Activated naive CD4-positive, alpha-beta T cell treated with anti-CD3 and anti-CD28 coated beads for 36 hours (primary cell): ENCODE results near the gene ZNF141. TPM values are rescaled to one million over a fixed set of nuclear protein-coding genes. Genes with fewer than 3 reads are reported as not detected.
"Not testable (repeated sequence)": the region's sequence is repeated elsewhere in the genome, so short reads cannot be mapped to it uniquely, and the experiment has no call there.

Experiments
- CTCF ChIA-PET: fragments of 350-600 bp; sonication (Branson Sonifier 250); formaldehyde crosslinking; loops from one replicate; lab custom pipeline; 2021; ENCODE audit warnings: antibody characterized with exemption; lab: Charles Lee
- DNase-seq: peaks from one replicate; pipeline ENCODE4 v3.0.0-alpha.2; 2020
- H3K27ac Mint-ChIP-seq: one replicate; pipeline ENCODE4 v1.8.0; 2021; ENCODE audit warnings: mild to moderate bottlenecking, mixed read lengths
- H3K27me3 Mint-ChIP-seq: one replicate; pipeline ENCODE4 v1.8.0; 2021; ENCODE audit warnings: low read depth, mixed read lengths
- H3K36me3 Mint-ChIP-seq: one replicate; pipeline ENCODE4 v1.8.0; 2021; ENCODE audit warnings: low read depth, mixed read lengths
- H3K4me1 Mint-ChIP-seq: one replicate; pipeline ENCODE4 v1.8.0; 2021; ENCODE audit warnings: low read depth, mixed read lengths
- H3K4me3 Mint-ChIP-seq: one replicate; pipeline ENCODE4 v1.8.0; 2021; ENCODE audit warnings: mild to moderate bottlenecking, moderate library complexity, mixed read lengths
- H3K9me3 Mint-ChIP-seq: one replicate; pipeline ENCODE4 v1.8.0; 2021; ENCODE audit warnings: mixed read lengths
- intact Hi-C: fragments of 100-400 bp; cut with micrococcal nuclease; formaldehyde crosslinking; loops from one replicate; pipeline ENCODE4 v1.15.1; 2023
- total RNA-seq, 2 experiments: library from RNA; stranded (reverse); gene quantifications; one replicate each; pipeline ENCODE4 v1.2.3, GENCODE V29; 2021

ZNF141 gene
- 10 to 100 TPM; 21.2 to 23.2 TPM for total RNA-seq

DNA sequence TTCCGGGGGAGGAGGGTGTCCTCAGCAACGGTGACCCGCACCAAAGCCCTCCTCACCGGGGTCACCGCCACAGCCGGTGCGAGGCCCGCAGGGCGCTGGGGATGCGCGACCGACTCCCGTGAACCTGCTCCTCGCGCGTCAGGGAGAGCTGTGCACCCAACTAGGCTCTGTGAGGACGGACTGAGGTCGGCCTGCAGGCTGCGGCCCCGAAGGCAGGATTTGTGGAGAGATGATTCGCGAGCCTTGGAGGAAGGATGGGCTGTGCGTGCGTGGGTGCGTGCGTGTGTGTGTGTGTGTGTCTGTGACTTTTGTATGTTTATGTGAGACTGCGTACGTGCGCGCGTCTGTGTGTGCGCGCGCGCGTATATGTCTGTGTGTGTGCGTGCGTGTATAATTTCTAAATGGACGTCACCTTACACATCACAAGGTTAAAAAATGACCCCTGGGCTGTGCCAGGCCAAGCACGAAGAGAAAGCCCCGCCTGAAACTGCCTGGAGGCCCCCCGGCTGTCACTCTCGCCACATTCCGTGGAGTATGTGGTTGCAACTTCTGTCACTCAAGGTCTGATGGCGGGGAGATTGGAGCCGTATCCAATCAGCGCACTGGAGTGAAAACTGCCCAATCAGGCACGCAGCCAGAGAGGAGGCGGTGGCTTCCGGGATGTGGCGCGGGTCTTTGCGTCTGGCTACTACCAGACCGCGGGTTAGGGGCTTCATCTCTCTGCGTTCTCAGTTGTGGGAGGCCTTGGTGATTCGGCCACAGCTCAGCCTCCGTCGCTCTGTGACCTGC is at the start of gene ZNF141:
TSS of gene ZNF141 (plus strand) at position 672 of the 789 bp plus-strand sequence. CDS start 170 bp downstream, outside the sequence.
- Mint-ChIP-seq H3K9me3 (peaks cover 35% of the 10 kb centered on the region), H3K4me3 (peak within 1 kb of the TSS; percentile 99), H3K27me3 (no peaks in the 10 kb centered on the region), H3K27ac (peak within 1 kb of the TSS; percentile 99), H3K4me1 (peaks cover 22% of the 10 kb centered on the region), H3K36me3 (peaks cover 45% of the 10 kb centered on the region)
- intact Hi-C loops: loop anchor here (1.0 to 10.0 kb wide), 5 partner anchors 137 to 445 kb away; partner anchors contain the start of genes ATP5ME, MYL5, PIGG and ZNF718
- peak; percentile 96 for DNase-seq
- CTCF ChIA-PET: no interaction called here

DNA sequence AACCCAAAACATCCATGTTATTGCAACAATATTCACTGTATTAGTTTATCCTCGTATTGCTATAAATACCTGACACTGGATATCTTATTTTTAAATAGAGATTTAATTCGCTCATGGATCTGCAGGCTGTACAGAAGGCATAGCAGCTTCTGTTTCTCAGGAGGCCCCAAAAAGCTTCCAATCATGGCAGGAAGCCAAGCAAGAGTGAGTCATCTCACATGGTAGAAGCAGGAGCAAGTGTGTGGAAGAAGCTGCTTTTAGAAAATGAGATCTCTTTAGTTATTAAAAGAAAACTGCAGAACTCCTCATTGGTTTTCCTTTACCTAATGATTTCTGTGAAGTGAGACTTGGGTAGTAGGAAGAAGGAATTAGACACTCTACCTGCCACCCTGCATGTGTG is 48.7 kb upstream of the ZNF141 start:
- Mint-ChIP-seq H3K27me3 (peaks cover 1% of the 10 kb centered on the region), H3K4me1 (no peaks in the 10 kb centered on the region), H3K9me3 (peaks cover 18% of the 10 kb centered on the region), H3K4me3 (no peak overlapping the region), H3K27ac (no peak overlapping the region), H3K36me3 (no peaks in the 10 kb centered on the region)
- CTCF ChIA-PET: no interaction called here
- no peak for DNase-seq
- intact Hi-C loops: no loop called here

DNA sequence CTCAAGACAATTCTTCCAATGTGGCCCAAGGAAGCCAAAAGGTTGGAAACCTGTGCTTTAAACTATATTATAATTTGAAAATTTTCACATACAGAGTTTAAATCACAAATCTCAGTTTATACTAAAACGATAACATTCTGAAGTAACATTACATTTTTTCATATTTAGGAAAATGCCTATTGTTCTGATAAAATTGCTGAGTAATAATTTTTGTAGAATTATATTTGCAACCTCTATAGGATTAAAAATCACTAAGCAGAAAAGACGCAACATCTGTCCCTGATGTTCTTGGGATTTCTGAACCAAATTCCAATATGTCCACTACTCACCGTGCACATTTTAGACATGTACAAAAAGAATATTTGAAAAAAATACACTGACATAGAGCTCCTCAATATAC is 42.9 kb upstream of the ZNF141 start:
- H3K4me3 Mint-ChIP-seq: no peak overlapping the region
- H3K9me3 Mint-ChIP-seq: peaks cover 7% of the 10 kb centered on the region
- intact Hi-C loops: no loop called here
- no peak overlapping the region for H3K27ac Mint-ChIP-seq
- H3K4me1 Mint-ChIP-seq: no peaks in the 10 kb centered on the region
- no peak for DNase-seq
- CTCF ChIA-PET: no interaction called here
- no peaks in the 10 kb centered on the region for H3K27me3 Mint-ChIP-seq
- no peaks in the 10 kb centered on the region for H3K36me3 Mint-ChIP-seq

DNA sequence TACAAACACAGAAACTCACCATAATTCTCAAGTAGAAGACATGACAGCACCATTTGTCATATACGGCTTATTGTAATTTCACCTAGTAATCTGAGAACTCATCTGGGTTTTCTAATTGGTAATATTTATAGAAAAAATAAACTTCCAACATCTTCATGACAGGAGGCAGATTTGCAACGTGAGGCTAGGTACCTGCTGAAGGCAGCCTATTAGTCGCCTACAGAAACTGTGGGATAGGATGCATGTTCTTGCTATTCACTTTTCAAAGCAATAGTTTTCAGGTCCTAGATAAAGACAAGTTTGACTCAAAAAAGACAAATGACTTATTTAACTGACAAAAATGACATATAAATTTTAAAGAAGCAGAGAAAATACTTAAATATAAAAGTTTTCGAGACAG is 35.2 kb upstream of the ZNF141 start:
- Mint-ChIP-seq H3K4me3 (no peak overlapping the region), H3K27me3 (peaks cover 40% of the 10 kb centered on the region), H3K36me3 (peaks cover 15% of the 10 kb centered on the region), H3K27ac (no peak overlapping the region), H3K9me3 (peaks cover 26% of the 10 kb centered on the region), H3K4me1 (peaks cover 11% of the 10 kb centered on the region)
- no peak for DNase-seq
- CTCF ChIA-PET: no interaction called here
- intact Hi-C loops: no loop called here

DNA sequence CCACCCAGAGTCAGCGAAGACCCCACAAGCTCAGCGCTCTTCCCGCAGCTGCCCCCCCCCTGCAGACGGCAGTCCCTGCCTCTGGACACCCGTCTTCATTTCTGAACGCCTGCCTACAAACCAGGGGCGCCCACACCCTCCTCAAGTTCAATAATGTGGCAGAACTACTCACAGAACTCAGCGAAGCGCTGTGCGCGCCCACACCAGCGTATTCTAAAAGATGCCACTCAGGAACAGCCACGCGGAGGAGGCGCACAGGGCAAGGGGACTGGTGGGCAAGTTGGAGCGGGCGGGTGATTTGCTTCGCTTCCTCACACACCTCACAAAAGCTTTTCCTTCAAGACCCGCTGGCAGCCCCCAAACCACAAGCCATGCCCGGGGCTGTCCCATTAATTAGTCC is 33.1 kb upstream of the ZNF141 start:
- Mint-ChIP-seq H3K27me3 (peaks cover 41% of the 10 kb centered on the region), H3K36me3 (peaks cover 17% of the 10 kb centered on the region), H3K9me3 (peaks cover 23% of the 10 kb centered on the region), H3K4me1 (peaks cover 11% of the 10 kb centered on the region)
- CTCF ChIA-PET, H3K27ac Mint-ChIP-seq, DNase-seq, intact Hi-C loops, H3K4me3 Mint-ChIP-seq: not testable (repeated sequence)

DNA sequence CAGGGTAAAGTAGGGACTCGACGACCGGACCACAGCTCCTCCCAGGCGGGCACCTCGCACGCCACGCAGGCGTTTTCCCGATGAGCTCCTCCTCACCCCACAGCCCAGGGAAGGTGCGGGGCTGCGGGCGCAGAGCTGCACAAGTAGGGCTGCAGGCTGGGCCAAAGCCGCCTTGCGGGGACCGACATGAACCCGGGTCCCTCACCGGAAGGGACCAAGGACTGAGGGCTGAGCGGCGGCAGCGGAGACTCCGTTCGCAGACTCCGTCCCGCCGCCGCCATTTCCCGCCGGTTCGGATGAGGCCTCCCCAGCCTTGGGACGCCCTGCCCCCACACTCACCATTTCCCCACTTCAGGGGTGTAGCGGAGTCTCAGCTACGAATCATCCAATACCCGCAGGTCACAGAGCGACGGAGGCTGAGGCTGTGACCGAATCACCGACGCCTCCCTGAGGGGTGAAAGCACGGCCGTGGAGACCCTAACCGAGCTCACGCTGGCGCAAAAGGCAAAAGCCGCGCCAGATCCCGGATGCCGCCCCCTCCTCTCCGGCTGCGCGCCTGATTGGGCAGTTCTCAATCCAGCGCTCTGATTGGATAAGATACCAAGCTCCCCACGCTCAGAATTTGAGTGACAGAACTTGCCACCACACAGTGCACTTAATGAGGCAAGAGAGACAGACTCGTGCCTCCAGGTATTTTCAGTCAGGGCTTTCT is 32.5 kb upstream of the ZNF141 start, which contains the start of gene ZNF732:
TSS of gene ZNF732 (minus strand) at position 506 of the 712 bp plus-strand sequence. CDS start at position 342, 164 bp downstream.
- peaks cover 17% of the 10 kb centered on the region for H3K36me3 Mint-ChIP-seq
- H3K4me1 Mint-ChIP-seq: peaks cover 11% of the 10 kb centered on the region
- H3K4me3 Mint-ChIP-seq: no peak within 1 kb of the TSS
- CTCF ChIA-PET: interaction anchor here (0.6 kb wide), 1 partner anchor 33 kb away, joined by 4 read pairs; no protein-coding TSS in a partner anchor
- H3K27me3 Mint-ChIP-seq: peaks cover 41% of the 10 kb centered on the region
- intact Hi-C loops: no loop called here
- DNase-seq: no peak
- no peak within 1 kb of the TSS for H3K27ac Mint-ChIP-seq
- H3K9me3 Mint-ChIP-seq: peaks cover 23% of the 10 kb centered on the region

DNA sequence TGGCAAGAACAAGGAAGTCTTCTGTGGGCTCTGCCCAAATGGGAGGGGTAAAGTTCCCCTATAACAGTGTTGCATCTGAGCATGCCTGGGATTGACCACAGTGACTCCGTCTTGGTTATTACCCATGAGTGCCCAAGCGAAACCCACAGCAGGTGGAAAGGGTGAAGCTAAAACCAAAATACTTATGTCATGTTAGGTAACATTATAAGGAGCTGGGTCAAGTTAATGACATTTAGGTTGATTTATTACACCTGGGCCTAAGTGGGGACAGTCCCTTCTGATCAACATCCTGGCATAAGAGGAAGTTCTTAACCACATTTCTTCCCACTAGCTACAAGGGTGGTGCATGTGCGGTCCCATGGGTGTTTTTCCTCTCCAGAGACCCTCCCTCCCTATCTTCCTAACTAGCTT is 31.1 kb upstream of the ZNF141 start:
- DNase-seq: peak; percentile 8
- Mint-ChIP-seq H3K9me3 (peaks cover 25% of the 10 kb centered on the region), H3K27me3 (peaks cover 40% of the 10 kb centered on the region), H3K27ac (no peak overlapping the region), H3K36me3 (peaks cover 20% of the 10 kb centered on the region), H3K4me3 (no peak overlapping the region), H3K4me1 (peaks cover 11% of the 10 kb centered on the region)
- CTCF ChIA-PET: no interaction called here
- intact Hi-C loops: no loop called here

DNA sequence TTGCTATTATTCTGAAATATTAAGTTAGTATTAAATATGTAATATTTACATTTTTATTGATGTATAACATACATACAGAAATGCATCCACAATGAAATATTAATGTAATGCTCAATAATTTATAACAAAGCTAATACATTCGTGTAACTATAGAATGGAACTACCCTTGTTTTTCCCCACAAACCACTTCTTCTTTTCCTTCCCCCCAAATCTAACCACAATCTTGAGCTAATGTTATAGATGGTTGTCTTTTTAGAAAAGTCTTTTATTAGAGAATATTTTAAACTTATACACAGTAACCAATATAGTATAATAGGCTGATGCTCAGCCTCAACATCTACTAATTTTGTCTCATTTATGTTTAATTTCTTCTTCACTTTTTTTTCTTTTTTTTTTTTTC is 27.8 kb upstream of the ZNF141 start:
- H3K27me3 Mint-ChIP-seq: peaks cover 22% of the 10 kb centered on the region

DNA sequence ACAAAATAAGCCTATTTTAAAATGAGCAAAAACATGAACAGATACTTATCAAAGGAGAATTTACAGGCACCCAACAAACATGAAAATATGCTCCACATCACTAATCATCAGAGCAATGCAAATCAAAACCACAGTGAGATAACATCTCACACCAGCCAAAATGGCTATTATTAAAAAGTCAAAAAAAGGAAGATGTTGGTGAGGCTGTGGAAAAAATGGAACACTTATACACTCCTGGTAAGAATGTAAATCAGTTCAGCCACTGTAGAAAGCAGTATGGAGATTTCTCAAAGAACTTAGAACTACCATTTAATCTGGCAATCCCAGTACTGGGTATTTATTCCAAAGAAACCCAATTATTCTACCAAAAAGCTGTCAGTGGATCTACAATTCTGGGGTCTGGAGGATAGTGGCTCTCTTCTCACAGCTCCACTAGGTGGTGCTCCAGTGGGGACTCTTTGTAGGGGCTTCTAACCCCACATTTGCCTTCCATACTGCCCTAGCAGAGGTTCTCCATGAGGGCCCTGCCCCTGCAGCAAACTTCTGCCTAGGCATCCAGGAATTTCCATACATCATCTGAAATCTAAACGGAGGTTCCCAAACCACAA is 23.2 kb upstream of the ZNF141 start:
- Mint-ChIP-seq H3K27ac (no peak overlapping the region), H3K9me3 (peaks cover 37% of the 10 kb centered on the region), H3K4me1 (no peaks in the 10 kb centered on the region), H3K4me3 (no peak overlapping the region), H3K36me3 (peaks cover 15% of the 10 kb centered on the region), H3K27me3 (peaks cover 6% of the 10 kb centered on the region)
- intact Hi-C loops: no loop called here
- CTCF ChIA-PET: no interaction called here
- no peak for DNase-seq

More for the DNA sequence above, 27.8 kb upstream of the ZNF141 start:
- no peak for DNase-seq
- Mint-ChIP-seq H3K4me3 (no peak overlapping the region), H3K4me1 (peaks cover 11% of the 10 kb centered on the region), H3K27ac (no peak overlapping the region), H3K36me3 (peaks cover 16% of the 10 kb centered on the region), H3K9me3 (peaks cover 18% of the 10 kb centered on the region)
- intact Hi-C loops: no loop called here
- CTCF ChIA-PET: no interaction called here

DNA sequence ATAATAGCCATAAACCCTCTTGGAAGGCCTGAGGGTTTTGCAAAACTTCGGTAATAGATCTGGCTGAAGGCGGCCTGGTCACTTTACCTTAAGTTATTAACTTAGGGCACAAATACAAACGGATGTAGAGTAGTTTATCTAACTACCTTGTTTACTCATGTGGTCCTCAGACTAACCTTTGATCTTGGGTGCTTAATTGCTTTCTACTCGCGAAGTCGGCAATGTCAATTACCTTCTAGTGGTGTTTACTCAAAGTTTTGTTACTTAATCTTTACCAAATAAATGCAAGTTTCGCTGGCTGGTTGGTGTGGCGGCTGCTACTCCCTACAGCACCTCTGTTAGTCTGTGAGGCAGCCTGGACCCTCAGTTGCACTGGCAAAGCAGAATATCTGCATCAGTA is 8.9 kb upstream of the ZNF141 start:
- Mint-ChIP-seq H3K4me1 (no peaks in the 10 kb centered on the region), H3K9me3 (peaks cover 23% of the 10 kb centered on the region), H3K36me3 (no peaks in the 10 kb centered on the region), H3K27me3 (no peaks in the 10 kb centered on the region), H3K4me3 (no peak overlapping the region), H3K27ac (no peak overlapping the region)
- DNase-seq: no peak
- intact Hi-C loops: no loop called here
- CTCF ChIA-PET: no interaction called here

DNA sequence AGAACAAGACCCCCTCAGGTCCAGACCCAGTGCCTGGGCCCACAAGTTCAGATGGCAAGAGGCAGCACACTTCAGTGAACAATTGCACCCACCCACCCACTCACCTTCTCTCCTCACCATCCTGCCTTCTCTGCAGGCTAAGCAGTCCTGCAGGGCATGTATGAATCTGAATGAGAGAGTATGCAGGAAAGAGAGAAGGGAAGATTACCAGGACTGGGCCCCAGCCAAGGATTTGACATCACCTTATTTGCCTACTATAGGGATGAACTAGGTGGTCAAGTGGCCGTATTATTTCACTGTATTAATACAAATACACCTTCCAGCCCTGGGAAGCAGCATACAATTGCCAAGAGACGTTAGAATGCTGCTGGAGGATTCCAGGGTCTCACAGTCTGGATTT is 2.1 kb upstream of the ZNF141 start:
- Mint-ChIP-seq H3K27ac (no peak overlapping the region), H3K4me3 (peak overlapping the region; percentile 64), H3K27me3 (no peaks in the 10 kb centered on the region), H3K9me3 (peaks cover 26% of the 10 kb centered on the region), H3K4me1 (peaks cover 21% of the 10 kb centered on the region), H3K36me3 (peaks cover 27% of the 10 kb centered on the region)
- intact Hi-C loops: loop anchor here (5.0 to 10.0 kb wide), 2 partner anchors 213 to 339 kb away; partner anchors contain the start of genes ATP5ME, MYL5 and ZNF718
- CTCF ChIA-PET: no interaction called here
- no peak for DNase-seq
